Neural progenitor cell (in vitro differentiated cells): ENCODE results near the gene LRRC1. TPM values are rescaled to one million over a fixed set of nuclear protein-coding genes. Genes with fewer than 3 reads are reported as not detected.

Experiments
- DNase-seq: peaks from one replicate; pipeline ENCODE4 v3.0.0-alpha.2; 2016; ENCODE audit warnings: low spot score
- H2AFZ ChIP-seq: fragments of 200-600 bp; sonication (generic); replicated peaks from 2 replicates; pipeline ENCODE4 v1.6.1; 2016; ENCODE audit warnings: antibody characterized with exemption
- H3F3A ChIP-seq: fragments of 200-600 bp; sonication (generic); 2 replicates; pipeline ENCODE4 v1.6.1; 2016; ENCODE audit warnings: antibody characterized with exemption, low read depth
- H3K27ac ChIP-seq: fragments of 200-600 bp; sonication (generic); 2 replicates; pipeline ENCODE4 v1.5.1; 2016; ENCODE audit warnings: mild to moderate bottlenecking
- H3K27me3 ChIP-seq: fragments of 200-600 bp; sonication (generic); 2 replicates; pipeline ENCODE4 v1.6.1; 2016; ENCODE audit warnings: mild to moderate bottlenecking, moderate library complexity
- H3K36me3 ChIP-seq: fragments of 200-600 bp; sonication (generic); 2 replicates; pipeline ENCODE4 v1.5.1; 2016
- H3K4me1 ChIP-seq: fragments of 200-600 bp; sonication (generic); 2 replicates; pipeline ENCODE4 v1.6.1; 2016; ENCODE audit warnings: mixed run types
- H3K4me2 ChIP-seq: fragments of 200-600 bp; sonication (generic); 2 replicates; pipeline ENCODE4 v1.6.1; 2016
- H3K4me3 ChIP-seq: fragments of 200-600 bp; sonication (generic); 2 replicates; pipeline ENCODE4 v1.5.1; 2016
- H3K79me2 ChIP-seq: fragments of 200-600 bp; sonication (generic); 2 replicates; pipeline ENCODE4 v1.6.1; 2016; ENCODE audit warnings: low read depth
- H3K9ac ChIP-seq: fragments of 200-600 bp; sonication (generic); 2 replicates; pipeline ENCODE4 v1.6.1; 2016
- H3K9me3 ChIP-seq: fragments of 200-600 bp; sonication (generic); 2 replicates; pipeline ENCODE4 v1.5.1; 2016; ENCODE audit warnings: low read depth
- H4K20me1 ChIP-seq: fragments of 200-600 bp; sonication (generic); 2 replicates; pipeline ENCODE4 v1.6.1; 2016; ENCODE audit warnings: low read depth
- H3K27ac Mint-ChIP-seq: 3 replicates; pipeline ENCODE4 v1.8.0; 2021; ENCODE audit warnings: mixed read lengths
- H3K27me3 Mint-ChIP-seq: 2 replicates; pipeline ENCODE4 v1.8.0; 2022; ENCODE audit warnings: low read depth, mild to moderate bottlenecking, inconsistent platforms, moderate library complexity, mixed read lengths; ENCODE audit not compliant: insufficient read depth
- H3K36me3 Mint-ChIP-seq: 3 replicates; pipeline ENCODE4 v1.8.0; 2021; ENCODE audit warnings: mixed read lengths
- H3K4me1 Mint-ChIP-seq: 3 replicates; pipeline ENCODE4 v1.8.0; 2021; ENCODE audit warnings: mixed read lengths
- H3K4me3 Mint-ChIP-seq: 3 replicates; pipeline ENCODE4 v1.8.0; 2021; ENCODE audit warnings: mild to moderate bottlenecking, moderate library complexity, mixed read lengths
- H3K9me3 Mint-ChIP-seq: 3 replicates; pipeline ENCODE4 v1.8.0; 2020; ENCODE audit warnings: mixed read lengths
- EZH2 ChIP-seq: fragments of 200-600 bp; sonication (generic); IDR thresholded peaks from 2 replicates; pipeline ENCODE4 v1.6.1; 2017; ENCODE audit warnings: antibody characterized with exemption, mild to moderate bottlenecking, moderate library complexity
- EZH2phosphoT487 ChIP-seq: fragments of 200-600 bp; sonication (generic); IDR thresholded peaks from 2 replicates; pipeline ENCODE4 v1.6.1; 2017; ENCODE audit warnings: antibody characterized with exemption
- total RNA-seq: library from RNA; depleted of rRNA; stranded (reverse); fragments of >200 nt; gene quantifications from 2 replicates; pipeline ENCODE4 v1.2.3, GENCODE V29; 2015; ENCODE audit warnings: low replicate concordance
- TF ChIP-seq, protein P1 (sequence below): fragments of 200-600 bp; sonication (generic); IDR thresholded peaks from 2 replicates; pipeline ENCODE4 v1.5.1; 2017; ENCODE audit warnings: antibody characterized with exemption, mild to moderate bottlenecking

LRRC1 gene
- total RNA-seq, 1 donor from 2014 or later = 14.0 TPM

DNA sequence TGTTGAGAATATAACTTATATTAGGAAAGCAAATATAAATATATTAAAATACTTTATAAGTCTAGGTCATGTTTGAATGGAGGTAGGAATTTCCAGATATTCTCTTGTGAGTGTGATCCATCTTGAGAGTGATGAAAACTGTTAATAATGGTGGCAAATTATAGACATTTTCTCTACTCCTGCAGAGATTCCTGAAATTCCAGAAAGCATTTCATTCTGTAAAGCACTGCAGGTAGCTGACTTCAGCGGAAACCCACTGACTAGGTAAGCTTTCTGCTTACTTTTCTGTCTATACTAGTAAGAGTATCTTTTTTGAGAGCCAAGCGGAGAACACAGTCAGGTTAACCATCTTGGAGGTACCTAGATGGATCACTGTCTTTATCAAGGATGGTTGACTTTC lies 84.0 kb downstream of the LRRC1 start:
- Histone ChIP-seq H3K27me3 (no peaks in the 10 kb centered on the region), H3F3A (no peaks in the 10 kb centered on the region), H3K36me3 (no peaks in the 10 kb centered on the region), H3K79me2 (no peaks in the 10 kb centered on the region), H3K4me3 (no peak overlapping the region), H3K27ac (no peak overlapping the region), H4K20me1 (no peaks in the 10 kb centered on the region), H2AFZ (no peak overlapping the region), H3K9ac (no peak overlapping the region), H3K9me3 (no peaks in the 10 kb centered on the region), H3K4me1 (no peaks in the 10 kb centered on the region), H3K4me2 (no peak overlapping the region)
- no peak overlapping the region for H3K4me3 Mint-ChIP-seq
- TF ChIP-seq, protein P1, sequence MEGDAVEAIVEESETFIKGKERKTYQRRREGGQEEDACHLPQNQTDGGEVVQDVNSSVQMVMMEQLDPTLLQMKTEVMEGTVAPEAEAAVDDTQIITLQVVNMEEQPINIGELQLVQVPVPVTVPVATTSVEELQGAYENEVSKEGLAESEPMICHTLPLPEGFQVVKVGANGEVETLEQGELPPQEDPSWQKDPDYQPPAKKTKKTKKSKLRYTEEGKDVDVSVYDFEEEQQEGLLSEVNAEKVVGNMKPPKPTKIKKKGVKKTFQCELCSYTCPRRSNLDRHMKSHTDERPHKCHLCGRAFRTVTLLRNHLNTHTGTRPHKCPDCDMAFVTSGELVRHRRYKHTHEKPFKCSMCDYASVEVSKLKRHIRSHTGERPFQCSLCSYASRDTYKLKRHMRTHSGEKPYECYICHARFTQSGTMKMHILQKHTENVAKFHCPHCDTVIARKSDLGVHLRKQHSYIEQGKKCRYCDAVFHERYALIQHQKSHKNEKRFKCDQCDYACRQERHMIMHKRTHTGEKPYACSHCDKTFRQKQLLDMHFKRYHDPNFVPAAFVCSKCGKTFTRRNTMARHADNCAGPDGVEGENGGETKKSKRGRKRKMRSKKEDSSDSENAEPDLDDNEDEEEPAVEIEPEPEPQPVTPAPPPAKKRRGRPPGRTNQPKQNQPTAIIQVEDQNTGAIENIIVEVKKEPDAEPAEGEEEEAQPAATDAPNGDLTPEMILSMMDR = no peak
- TF ChIP-seq EZH2 (no peak), EZH2phosphoT487 (no peak)
- H3K27me3 Mint-ChIP-seq = no peaks in the 10 kb centered on the region
- peaks cover 10% of the 10 kb centered on the region for H3K36me3 Mint-ChIP-seq
- H3K4me1 Mint-ChIP-seq = no peaks in the 10 kb centered on the region
- no peak for DNase-seq
- H3K27ac Mint-ChIP-seq = no peak overlapping the region
- H3K9me3 Mint-ChIP-seq = peaks cover 9% of the 10 kb centered on the region

DNA sequence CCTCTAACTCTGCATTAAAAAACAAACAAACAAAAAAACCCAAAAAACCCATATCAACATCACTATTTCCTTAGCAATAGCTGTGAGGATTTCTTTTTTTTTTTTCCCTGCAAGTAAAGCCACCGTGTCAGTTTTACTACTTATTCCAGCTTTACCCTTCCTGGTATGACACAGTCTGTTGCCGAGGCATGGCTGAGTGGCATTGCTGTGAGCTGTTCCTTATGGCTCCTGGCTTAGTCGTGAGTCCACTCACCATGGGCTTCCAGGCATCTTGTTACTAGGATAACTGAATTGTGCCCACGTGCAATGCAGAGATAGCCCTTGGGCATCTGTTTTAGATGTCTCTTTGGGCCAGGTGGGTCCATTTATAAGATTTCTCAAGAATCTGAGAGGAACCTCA lies 84.8 kb downstream of the LRRC1 start:
- Histone ChIP-seq H3K4me1 (no peaks in the 10 kb centered on the region), H3K9me3 (no peaks in the 10 kb centered on the region), H4K20me1 (no peaks in the 10 kb centered on the region), H3K79me2 (no peaks in the 10 kb centered on the region), H2AFZ (no peak overlapping the region), H3K27ac (no peak overlapping the region), H3F3A (no peaks in the 10 kb centered on the region), H3K4me2 (no peak overlapping the region), H3K27me3 (no peaks in the 10 kb centered on the region), H3K9ac (no peak overlapping the region), H3K4me3 (no peak overlapping the region), H3K36me3 (no peaks in the 10 kb centered on the region)
- Mint-ChIP-seq H3K9me3 (peaks cover 9% of the 10 kb centered on the region), H3K36me3 (peaks cover 10% of the 10 kb centered on the region), H3K4me3 (no peak overlapping the region), H3K27ac (no peak overlapping the region), H3K4me1 (no peaks in the 10 kb centered on the region), H3K27me3 (no peaks in the 10 kb centered on the region)
- TF ChIP-seq, protein P1 = no peak
- no peak for TF ChIP-seq EZH2phosphoT487
- DNase-seq = no peak

DNA sequence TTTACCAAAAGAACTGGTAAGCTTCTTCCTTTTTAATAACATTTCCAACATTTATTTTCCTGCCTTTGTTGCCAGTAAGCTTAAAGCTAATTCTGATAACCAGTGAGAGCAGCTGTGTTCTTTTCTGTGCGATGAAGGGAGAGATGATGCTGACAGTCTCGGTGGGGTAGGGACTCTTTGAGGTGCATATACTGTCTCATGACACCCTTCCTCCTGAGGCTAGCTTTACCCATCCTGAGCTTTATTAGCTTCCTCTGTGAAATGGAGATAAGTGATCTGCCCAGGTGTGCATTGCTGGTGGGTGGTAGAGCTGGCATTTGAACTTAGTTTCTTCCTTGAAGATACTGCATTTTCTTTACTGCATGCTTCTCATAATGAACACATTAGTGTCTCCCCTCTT lies 92.5 kb downstream of the LRRC1 start:
- Mint-ChIP-seq H3K36me3 (peaks cover 2% of the 10 kb centered on the region), H3K27me3 (no peaks in the 10 kb centered on the region), H3K9me3 (no peaks in the 10 kb centered on the region), H3K27ac (no peak overlapping the region), H3K4me1 (no peaks in the 10 kb centered on the region), H3K4me3 (no peak overlapping the region)
- H3K4me1 ChIP-seq = no peaks in the 10 kb centered on the region
- H3F3A ChIP-seq = no peaks in the 10 kb centered on the region
- no peak overlapping the region for H3K9ac ChIP-seq
- no peaks in the 10 kb centered on the region for H3K36me3 ChIP-seq
- no peak overlapping the region for H3K27ac ChIP-seq
- no peak overlapping the region for H2AFZ ChIP-seq
- H3K9me3 ChIP-seq = no peaks in the 10 kb centered on the region
- no peak overlapping the region for H3K4me2 ChIP-seq
- no peaks in the 10 kb centered on the region for H3K27me3 ChIP-seq
- DNase-seq = no peak
- no peak overlapping the region for H3K4me3 ChIP-seq
- TF ChIP-seq, protein P1 = no peak
- TF ChIP-seq EZH2 = no peak
- TF ChIP-seq EZH2phosphoT487 = no peak
- H3K79me2 ChIP-seq = no peaks in the 10 kb centered on the region
- no peaks in the 10 kb centered on the region for H4K20me1 ChIP-seq

DNA sequence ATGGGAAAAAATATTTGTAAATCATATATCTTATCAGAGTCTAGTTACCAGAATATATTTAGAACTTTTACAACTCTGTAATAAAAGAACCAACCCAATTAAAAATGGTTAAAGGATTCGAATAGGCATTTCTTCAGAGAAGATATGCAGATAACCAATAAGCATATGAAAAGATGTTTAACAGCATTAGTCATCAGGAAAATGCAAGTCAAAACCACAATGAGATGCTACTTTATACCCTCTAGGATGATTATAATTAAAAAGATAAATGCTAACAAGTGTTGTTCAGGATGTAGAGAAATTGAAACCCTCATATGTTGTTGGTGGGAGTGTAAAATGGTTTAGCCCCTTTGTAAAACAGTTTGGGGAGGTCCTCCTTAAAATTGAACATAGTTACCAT lies 94.1 kb downstream of the LRRC1 start:
- Mint-ChIP-seq H3K27me3 (no peaks in the 10 kb centered on the region), H3K4me3 (no peak overlapping the region), H3K9me3 (no peaks in the 10 kb centered on the region), H3K27ac (no peak overlapping the region), H3K4me1 (no peaks in the 10 kb centered on the region), H3K36me3 (no peaks in the 10 kb centered on the region)
- H3K9me3 ChIP-seq = no peaks in the 10 kb centered on the region
- no peak overlapping the region for H3K4me2 ChIP-seq
- H3K27ac ChIP-seq = no peak overlapping the region
- no peak overlapping the region for H3K9ac ChIP-seq
- no peak for DNase-seq
- no peak overlapping the region for H2AFZ ChIP-seq
- no peaks in the 10 kb centered on the region for H4K20me1 ChIP-seq
- H3K4me1 ChIP-seq = no peaks in the 10 kb centered on the region
- H3K27me3 ChIP-seq = no peaks in the 10 kb centered on the region
- H3K4me3 ChIP-seq = no peak overlapping the region
- no peaks in the 10 kb centered on the region for H3F3A ChIP-seq
- no peaks in the 10 kb centered on the region for H3K79me2 ChIP-seq
- H3K36me3 ChIP-seq = no peaks in the 10 kb centered on the region
- TF ChIP-seq EZH2phosphoT487 (no peak), EZH2 (no peak)
- TF ChIP-seq, protein P1 = no peak
